ENCODE results near the gene IL31. TPM values are rescaled to one million over a fixed set of nuclear protein-coding genes. Genes with fewer than 3 reads are reported as not detected.

Gene IL31
- total and polyA plus RNA-seq, 2 of the 4 experiments (the other 2 are of a cell fraction), result not detected

GRCh38 chr12:122141911-122142725, 31.9 kb downstream of the IL31 start:
- Histone ChIP-seq H4K8ac (ENCODE audit: low read depth in 2 of 2, low read length in 2 of 2) (no peak overlapping the region), H4K5ac (ENCODE audit: low read depth, low read length) (no peak overlapping the region), H2BK20ac (ENCODE audit: low read depth, low read length) (no peak overlapping the region), H3K27ac (ENCODE audit: insufficient read depth, low read length) (no peak overlapping the region), H2BK5ac (ENCODE audit: low read depth, low read length, poor library complexity, severe bottlenecking) (no peak overlapping the region), H3K4me1 (ENCODE audit: control insufficient read depth, insufficient read depth, low read length) (no peaks in the 10 kb centered on the region), H4K91ac (ENCODE audit: insufficient read depth, low read depth, low read length) (no peak overlapping the region), H2AK9ac (replicated peaks; ENCODE audit: low read depth, low read length, poor library complexity) (no peak overlapping the region), H3K56ac (ENCODE audit: extremely low read depth, insufficient read depth, low read length) (no peak overlapping the region), H3K9me3 (ENCODE audit: control insufficient read depth, insufficient read depth, low read length) (no peaks in the 10 kb centered on the region), H2AK5ac (ENCODE audit: low read depth, low read length) (no peak overlapping the region), H3K9me1 (ENCODE audit: insufficient read depth, low read length) (peaks cover 3% of the 10 kb centered on the region; the same call in 1 of the 2 replicates), H3K18ac (ENCODE audit: low read depth, low read length) (no peak overlapping the region), H3K4ac (ENCODE audit: low read depth, low read length) (no peak overlapping the region; the same call in 1 of the 2 replicates), H3K27me3 (ENCODE audit: control insufficient read depth, insufficient read depth, low read length) (no peaks in the 10 kb centered on the region), H4K20me1 (ENCODE audit: insufficient read depth, low read length) (no peaks in the 10 kb centered on the region), H3K36me3 (ENCODE audit: control insufficient read depth, insufficient read depth, low read length) (peaks cover 56% of the 10 kb centered on the region), H2BK120ac (ENCODE audit: low read depth, low read length) (no peak overlapping the region), H3K79me1 (ENCODE audit: low read depth in 1 of 2, low read length in 2 of 2) (no peaks in the 10 kb centered on the region), H3K4me3 (ENCODE audit: insufficient read depth, low read depth, low read length) (no peak overlapping the region), H3K14ac (replicated peaks; ENCODE audit: low read depth, low read length) (no peak overlapping the region), H3K9ac (ENCODE audit: low read depth, low read length) (no peak overlapping the region), H3K23ac (ENCODE audit: low read depth, low read length) (no peak overlapping the region), H3K4me2 (ENCODE audit: low read depth, low read length) (no peak overlapping the region), H2AFZ (replicated peaks; ENCODE audit: low read length, poor library complexity) (no peak overlapping the region), H2BK15ac (ENCODE audit: low read depth, low read length) (no peak overlapping the region)
- 80% methylated on average over 3 of the region's 21 CpGs; no CpG with 5 or more reads in 1 of the 2 experiments for WGBS, 2 experiments (ENCODE audit: extremely low coverage in 2 of 2, insufficient read length in 1 of 2)
- intact Hi-C loops (cut with micrococcal nuclease), result no loop called here
- ChIA-PET POLR2A (ENCODE audit: unreplicated experiment) (no interaction called here), CTCF (no interaction called here)
- dilution Hi-C loops (cut with HindIII; ENCODE audit: low sequenced_read_pairs, unreplicated experiment), result no loop called here
- no TSS peak for BruUV-seq (replicated peaks)
- in situ Hi-C loops (cut with MboI; ENCODE audit: low sequenced_read_pairs), result no loop called here
- DNase-seq (no peak), ATAC-seq (ENCODE audit: low read depth) (no peak)
- TF ChIP-seq, protein P1, sequence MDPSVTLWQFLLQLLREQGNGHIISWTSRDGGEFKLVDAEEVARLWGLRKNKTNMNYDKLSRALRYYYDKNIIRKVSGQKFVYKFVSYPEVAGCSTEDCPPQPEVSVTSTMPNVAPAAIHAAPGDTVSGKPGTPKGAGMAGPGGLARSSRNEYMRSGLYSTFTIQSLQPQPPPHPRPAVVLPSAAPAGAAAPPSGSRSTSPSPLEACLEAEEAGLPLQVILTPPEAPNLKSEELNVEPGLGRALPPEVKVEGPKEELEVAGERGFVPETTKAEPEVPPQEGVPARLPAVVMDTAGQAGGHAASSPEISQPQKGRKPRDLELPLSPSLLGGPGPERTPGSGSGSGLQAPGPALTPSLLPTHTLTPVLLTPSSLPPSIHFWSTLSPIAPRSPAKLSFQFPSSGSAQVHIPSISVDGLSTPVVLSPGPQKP (IDR thresholded peaks at IDR 0.05; ENCODE audit: borderline replicate concordance, low read depth, low read length), result no peak
- TF ChIP-seq, protein P2, sequence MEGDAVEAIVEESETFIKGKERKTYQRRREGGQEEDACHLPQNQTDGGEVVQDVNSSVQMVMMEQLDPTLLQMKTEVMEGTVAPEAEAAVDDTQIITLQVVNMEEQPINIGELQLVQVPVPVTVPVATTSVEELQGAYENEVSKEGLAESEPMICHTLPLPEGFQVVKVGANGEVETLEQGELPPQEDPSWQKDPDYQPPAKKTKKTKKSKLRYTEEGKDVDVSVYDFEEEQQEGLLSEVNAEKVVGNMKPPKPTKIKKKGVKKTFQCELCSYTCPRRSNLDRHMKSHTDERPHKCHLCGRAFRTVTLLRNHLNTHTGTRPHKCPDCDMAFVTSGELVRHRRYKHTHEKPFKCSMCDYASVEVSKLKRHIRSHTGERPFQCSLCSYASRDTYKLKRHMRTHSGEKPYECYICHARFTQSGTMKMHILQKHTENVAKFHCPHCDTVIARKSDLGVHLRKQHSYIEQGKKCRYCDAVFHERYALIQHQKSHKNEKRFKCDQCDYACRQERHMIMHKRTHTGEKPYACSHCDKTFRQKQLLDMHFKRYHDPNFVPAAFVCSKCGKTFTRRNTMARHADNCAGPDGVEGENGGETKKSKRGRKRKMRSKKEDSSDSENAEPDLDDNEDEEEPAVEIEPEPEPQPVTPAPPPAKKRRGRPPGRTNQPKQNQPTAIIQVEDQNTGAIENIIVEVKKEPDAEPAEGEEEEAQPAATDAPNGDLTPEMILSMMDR (conservative IDR thresholded peaks at IDR 0.05; ENCODE audit: low read depth, low read length), result no peak
- TF ChIP-seq NFE2L2 (IDR thresholded peaks at IDR 0.05; ENCODE audit: low read depth, low read length), result no peak
- no peak for TF ChIP-seq RFX5 (IDR thresholded peaks at IDR 0.05; ENCODE audit: low read depth, low read length)
- TF ChIP-seq CHD1 (IDR thresholded peaks at IDR 0.05; ENCODE audit: low read depth, low read length), result no peak
- TF ChIP-seq BHLHE40 (IDR thresholded peaks at IDR 0.05; ENCODE audit: low read depth, low read length), result no peak
- no peak for TF ChIP-seq POLR2A (IDR thresholded peaks at IDR 0.05; ENCODE audit: low read depth, low read length)
- no peak for TF ChIP-seq MAZ (IDR thresholded peaks at IDR 0.05; ENCODE audit: borderline replicate concordance, low read depth, low read length)
- TF ChIP-seq SMC3 (IDR thresholded peaks at IDR 0.05; ENCODE audit: low read depth, low read length), result no peak
- TF ChIP-seq FOS (IDR thresholded peaks at IDR 0.05; ENCODE audit: low read depth, low read length), result no peak
- TF ChIP-seq MXI1 (IDR thresholded peaks at IDR 0.05; ENCODE audit: borderline replicate concordance, low read depth, low read length), result no peak
- TF ChIP-seq, protein P3, sequence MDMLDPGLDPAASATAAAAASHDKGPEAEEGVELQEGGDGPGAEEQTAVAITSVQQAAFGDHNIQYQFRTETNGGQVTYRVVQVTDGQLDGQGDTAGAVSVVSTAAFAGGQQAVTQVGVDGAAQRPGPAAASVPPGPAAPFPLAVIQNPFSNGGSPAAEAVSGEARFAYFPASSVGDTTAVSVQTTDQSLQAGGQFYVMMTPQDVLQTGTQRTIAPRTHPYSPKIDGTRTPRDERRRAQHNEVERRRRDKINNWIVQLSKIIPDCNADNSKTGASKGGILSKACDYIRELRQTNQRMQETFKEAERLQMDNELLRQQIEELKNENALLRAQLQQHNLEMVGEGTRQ (IDR thresholded peaks at IDR 0.05; ENCODE audit: low read depth, low read length), result no peak
- no peak for TF ChIP-seq RAD21 (IDR thresholded peaks at IDR 0.05; ENCODE audit: low read length)
- TF ChIP-seq MAFK (IDR thresholded peaks at IDR 0.05; ENCODE audit: low read depth, low read length), result no peak
- no peak for TF ChIP-seq CEBPB (IDR thresholded peaks at IDR 0.05; ENCODE audit: low read depth, low read length)

All from IMR-90 (cell line).